HEK293 (cell line): ENCODE results near the gene ANKRD13A.
A peak's percentile ranks its signal among the peaks of the same experiment; 100 is the strongest.

Experiments used
- CTCF ChIA-PET: fragments of 350-600 bp; formaldehyde crosslinking; extraction: SDS; loops from one replicate; lab custom pipeline; 2021; ENCODE audit warnings: antibody characterized with exemption; lab: Yijun Ruan, JAX
- POLR2A ChIA-PET: fragments of 300-600 bp; formaldehyde crosslinking; extraction: SDS; loops from one replicate; lab custom pipeline; 2020; ENCODE audit warnings: antibody characterized with exemption, inconsistent platforms; lab: Yijun Ruan, JAX
- H3K27ac ChIP-seq: fragments of 200-500 bp; sonication (Bioruptor generic); 2 replicates; pipeline ENCODE4 v1.5.1; 2014; ENCODE audit warnings: low read depth, low read length, control low read depth, inconsistent platforms; ENCODE audit errors: extremely low read depth
- H3K36me3 ChIP-seq, 2 experiments: fragments of 200-500 bp in 1 of 2; sonication (Bioruptor generic) in 1 of 2; 1 replicate in 1 of 2; 2 replicates in 1 of 2; pipeline ENCODE4 v1.5.1; 2014 to 2017; ENCODE audit warnings: inconsistent platforms in 2 of 2, low read length in 2 of 2; ENCODE audit not compliant: control insufficient read depth in 2 of 2, insufficient read depth in 1 of 2
- H3K4me1 ChIP-seq: fragments of 200-500 bp; sonication (Bioruptor generic); 2 replicates; pipeline ENCODE4 v1.5.1; 2014; ENCODE audit warnings: mild to moderate bottlenecking, low read length, inconsistent platforms; ENCODE audit not compliant: control insufficient read depth, insufficient read depth
- H3K4me3 ChIP-seq: 2 replicates; pipeline ENCODE4 v1.5.1; 2011; ENCODE audit warnings: low read depth, mild to moderate bottlenecking, control low read depth, low read length, moderate library complexity
- H3K9me3 ChIP-seq: fragments of 200-500 bp; sonication (Bioruptor generic); 2 replicates; pipeline ENCODE4 v1.5.1; 2014; ENCODE audit warnings: low read depth, low read length, inconsistent platforms; ENCODE audit not compliant: control insufficient read depth, insufficient read depth
- GFI1B ChIP-seq: fragments of 450-650 bp; formaldehyde crosslinking; IDR thresholded peaks from 2 replicates; pipeline ENCODE4 v1.5.1; 2016; ENCODE audit warnings: missing biosample characterization, missing genetic modification characterization
- KLF9 ChIP-seq: fragments of 450-650 bp; formaldehyde crosslinking; IDR thresholded peaks from 2 replicates; pipeline ENCODE4 v1.5.1; 2016; ENCODE audit warnings: missing biosample characterization, missing genetic modification characterization, low read depth
- OSR2 ChIP-seq: fragments of 450-650 bp; formaldehyde crosslinking; IDR thresholded peaks from 2 replicates; pipeline ENCODE4 v1.5.1; 2016; ENCODE audit warnings: missing biosample characterization, missing genetic modification characterization
- ZBTB44 ChIP-seq: fragments of 450-650 bp; IDR thresholded peaks from 2 replicates; pipeline ENCODE4 v1.5.1; 2018; ENCODE audit warnings: missing biosample characterization, mild to moderate bottlenecking, missing genetic modification characterization
- ZBTB49 ChIP-seq: fragments of 450-650 bp; formaldehyde crosslinking; IDR thresholded peaks from 2 replicates; pipeline ENCODE4 v1.5.1; 2016; ENCODE audit warnings: missing biosample characterization, missing genetic modification characterization, low read depth
- ZFP37 ChIP-seq: fragments of 450-650 bp; formaldehyde crosslinking; IDR thresholded peaks from 2 replicates; pipeline ENCODE4 v1.5.1; 2016; ENCODE audit warnings: missing biosample characterization, missing genetic modification characterization
- ZNF202 ChIP-seq: fragments of 450-650 bp; formaldehyde crosslinking; IDR thresholded peaks from 2 replicates; pipeline ENCODE4 v1.5.1; 2016; ENCODE audit warnings: missing biosample characterization, missing genetic modification characterization, borderline replicate concordance
- ZNF211 ChIP-seq: fragments of 450-650 bp; formaldehyde crosslinking; IDR thresholded peaks from 2 replicates; pipeline ENCODE4 v1.5.1; 2016; ENCODE audit warnings: low read depth, missing biosample characterization, missing genetic modification characterization
- ZNF223 ChIP-seq: fragments of 450-650 bp; formaldehyde crosslinking; IDR thresholded peaks from 2 replicates; pipeline ENCODE4 v1.5.1; 2016; ENCODE audit warnings: missing biosample characterization, missing genetic modification characterization
- ZNF391 ChIP-seq: fragments of 450-650 bp; formaldehyde crosslinking; IDR thresholded peaks from 2 replicates; pipeline ENCODE4 v1.5.1; 2016; ENCODE audit warnings: low read depth, missing biosample characterization, missing genetic modification characterization, borderline replicate concordance
- ZNF423 ChIP-seq: fragments of 450-650 bp; formaldehyde crosslinking; IDR thresholded peaks from 2 replicates; pipeline ENCODE4 v1.5.1; 2016; ENCODE audit warnings: missing biosample characterization, missing genetic modification characterization
- ZNF514 ChIP-seq: fragments of 450-650 bp; formaldehyde crosslinking; IDR thresholded peaks from 2 replicates; pipeline ENCODE4 v1.5.1; 2016; ENCODE audit warnings: missing biosample characterization, missing genetic modification characterization
- ZNF560 ChIP-seq: fragments of 450-650 bp; formaldehyde crosslinking; IDR thresholded peaks from 2 replicates; pipeline ENCODE4 v1.5.1; 2017; ENCODE audit warnings: missing biosample characterization, missing genetic modification characterization, borderline replicate concordance
- ZNF626 ChIP-seq: fragments of 450-650 bp; sonication (Bioruptor Pico); formaldehyde crosslinking; IDR thresholded peaks from 2 replicates; pipeline ENCODE4 v1.5.1; 2018; ENCODE audit warnings: missing biosample characterization, missing genetic modification characterization, inconsistent platforms
- ZNF629 ChIP-seq: fragments of 450-650 bp; formaldehyde crosslinking; IDR thresholded peaks from 2 replicates; pipeline ENCODE4 v1.5.1; 2017; ENCODE audit warnings: missing biosample characterization, missing genetic modification characterization
- ZNF792 ChIP-seq: fragments of 450-650 bp; formaldehyde crosslinking; IDR thresholded peaks from 2 replicates; pipeline ENCODE4 v1.5.1; 2016; ENCODE audit warnings: missing biosample characterization, missing genetic modification characterization
- TF ChIP-seq, protein P1 (sequence below): fragments of 450-650 bp; formaldehyde crosslinking; conservative IDR thresholded peaks from 2 replicates; pipeline ENCODE4 v1.5.1; 2016; ENCODE audit warnings: low read depth, missing biosample characterization, missing genetic modification characterization
- TF ChIP-seq, protein P2 (sequence below): fragments of 450-650 bp; formaldehyde crosslinking; IDR thresholded peaks from 2 replicates; pipeline ENCODE4 v1.5.1; 2016; ENCODE audit warnings: missing biosample characterization, missing genetic modification characterization
- TF ChIP-seq, protein P3 (sequence below): fragments of 450-650 bp; formaldehyde crosslinking; IDR thresholded peaks from 2 replicates; pipeline ENCODE4 v1.5.1; 2016; ENCODE audit warnings: missing biosample characterization, missing genetic modification characterization
- TF ChIP-seq, protein P4 (sequence below): fragments of 450-650 bp; formaldehyde crosslinking; IDR thresholded peaks from 2 replicates; pipeline ENCODE4 v1.5.1; 2016; ENCODE audit warnings: missing biosample characterization, missing genetic modification characterization, borderline replicate concordance
- TF ChIP-seq, protein P5 (sequence below): fragments of 450-650 bp; formaldehyde crosslinking; IDR thresholded peaks from 2 replicates; pipeline ENCODE4 v1.5.1; 2017; ENCODE audit warnings: missing biosample characterization, missing genetic modification characterization

ANKRD13A gene

GRCh38 chr12:109996483-109996853 lies 2.8 kb upstream of the ANKRD13A start (continued):
- TF ChIP-seq, protein P1, sequence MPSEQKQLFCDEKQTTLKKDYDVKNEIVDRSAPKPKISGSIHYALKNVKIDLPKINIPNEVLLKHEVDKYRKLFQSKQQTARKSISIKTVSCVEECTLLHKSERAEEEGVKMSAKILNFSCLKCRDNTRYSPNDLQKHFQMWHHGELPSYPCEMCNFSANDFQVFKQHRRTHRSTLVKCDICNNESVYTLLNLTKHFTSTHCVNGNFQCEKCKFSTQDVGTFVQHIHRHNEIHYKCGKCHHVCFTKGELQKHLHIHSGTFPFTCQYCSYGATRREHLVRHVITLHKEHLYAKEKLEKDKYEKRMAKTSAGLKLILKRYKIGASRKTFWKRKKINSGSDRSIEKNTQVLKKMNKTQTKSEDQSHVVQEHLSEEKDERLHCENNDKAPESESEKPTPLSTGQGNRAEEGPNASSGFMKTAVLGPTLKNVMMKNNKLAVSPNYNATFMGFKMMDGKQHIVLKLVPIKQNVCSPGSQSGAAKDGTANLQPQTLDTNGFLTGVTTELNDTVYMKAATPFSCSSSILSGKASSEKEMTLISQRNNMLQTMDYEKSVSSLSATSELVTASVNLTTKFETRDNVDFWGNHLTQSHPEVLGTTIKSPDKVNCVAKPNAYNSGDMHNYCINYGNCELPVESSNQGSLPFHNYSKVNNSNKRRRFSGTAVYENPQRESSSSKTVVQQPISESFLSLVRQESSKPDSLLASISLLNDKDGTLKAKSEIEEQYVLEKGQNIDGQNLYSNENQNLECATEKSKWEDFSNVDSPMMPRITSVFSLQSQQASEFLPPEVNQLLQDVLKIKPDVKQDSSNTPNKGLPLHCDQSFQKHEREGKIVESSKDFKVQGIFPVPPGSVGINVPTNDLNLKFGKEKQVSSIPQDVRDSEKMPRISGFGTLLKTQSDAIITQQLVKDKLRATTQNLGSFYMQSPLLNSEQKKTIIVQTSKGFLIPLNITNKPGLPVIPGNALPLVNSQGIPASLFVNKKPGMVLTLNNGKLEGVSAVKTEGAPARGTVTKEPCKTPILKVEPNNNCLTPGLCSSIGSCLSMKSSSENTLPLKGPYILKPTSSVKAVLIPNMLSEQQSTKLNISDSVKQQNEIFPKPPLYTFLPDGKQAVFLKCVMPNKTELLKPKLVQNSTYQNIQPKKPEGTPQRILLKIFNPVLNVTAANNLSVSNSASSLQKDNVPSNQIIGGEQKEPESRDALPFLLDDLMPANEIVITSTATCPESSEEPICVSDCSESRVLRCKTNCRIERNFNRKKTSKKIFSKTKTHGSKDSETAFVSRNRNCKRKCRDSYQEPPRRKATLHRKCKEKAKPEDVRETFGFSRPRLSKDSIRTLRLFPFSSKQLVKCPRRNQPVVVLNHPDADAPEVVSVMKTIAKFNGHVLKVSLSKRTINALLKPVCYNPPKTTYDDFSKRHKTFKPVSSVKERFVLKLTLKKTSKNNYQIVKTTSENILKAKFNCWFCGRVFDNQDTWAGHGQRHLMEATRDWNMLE (tag by site-specific recombination) = peak; percentile 46; the same call in 1 of the 2 replicates
- no peak for TF ChIP-seq ZNF202
- TF ChIP-seq, protein P2, sequence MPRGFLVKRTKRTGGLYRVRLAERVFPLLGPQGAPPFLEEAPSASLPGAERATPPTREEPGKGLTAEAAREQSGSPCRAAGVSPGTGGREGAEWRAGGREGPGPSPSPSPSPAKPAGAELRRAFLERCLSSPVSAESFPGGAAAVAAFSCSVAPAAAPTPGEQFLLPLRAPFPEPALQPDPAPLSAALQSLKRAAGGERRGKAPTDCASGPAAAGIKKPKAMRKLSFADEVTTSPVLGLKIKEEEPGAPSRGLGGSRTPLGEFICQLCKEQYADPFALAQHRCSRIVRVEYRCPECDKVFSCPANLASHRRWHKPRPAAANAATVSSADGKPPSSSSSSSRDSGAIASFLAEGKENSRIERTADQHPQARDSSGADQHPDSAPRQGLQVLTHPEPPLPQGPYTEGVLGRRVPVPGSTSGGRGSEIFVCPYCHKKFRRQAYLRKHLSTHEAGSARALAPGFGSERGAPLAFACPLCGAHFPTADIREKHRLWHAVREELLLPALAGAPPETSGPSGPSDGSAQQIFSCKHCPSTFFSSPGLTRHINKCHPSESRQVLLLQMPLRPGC (tag by site-specific recombination) = no peak
- no peak for TF ChIP-seq ZFP37 (tag by site-specific recombination)
- TF ChIP-seq ZBTB44 = 0 out of 2 replicates have a peak, but pooled peaks have one; percentile 16

GRCh38 chr12:109997393-109997792 lies 1.8 kb upstream of the ANKRD13A start:
- Histone ChIP-seq H3K36me3 (no peaks in the 10 kb centered on the region; a peak in 1 of 3 replicates), H3K4me3 (no peak overlapping the region), H3K4me1 (no peaks in the 10 kb centered on the region), H3K27ac (no peak overlapping the region), H3K9me3 (no peaks in the 10 kb centered on the region)
- ChIA-PET POLR2A (interaction anchor here (2.4 kb wide), 1 partner anchor 14 kb away, joined by 7 read pairs; no protein-coding TSS in a partner anchor), CTCF (no interaction called here)
- TF ChIP-seq ZNF626 (tag by site-specific recombination) (no peak), ZNF514 (tag by site-specific recombination) (no peak), ZNF391 (tag by site-specific recombination) (no peak), ZNF629 (tag by site-specific recombination) (no peak), KLF9 (tag by site-specific recombination) (no peak), ZBTB49 (tag by site-specific recombination) (no peak), ZNF223 (no peak), ZNF560 (tag by site-specific recombination) (no peak), ZNF792 (tag by site-specific recombination) (no peak), GFI1B (tag by site-specific recombination) (no peak), ZNF423 (tag by site-specific recombination) (no peak), OSR2 (tag by site-specific recombination) (no peak), ZNF211 (tag by site-specific recombination) (no peak)
- TF ChIP-seq, protein P3, sequence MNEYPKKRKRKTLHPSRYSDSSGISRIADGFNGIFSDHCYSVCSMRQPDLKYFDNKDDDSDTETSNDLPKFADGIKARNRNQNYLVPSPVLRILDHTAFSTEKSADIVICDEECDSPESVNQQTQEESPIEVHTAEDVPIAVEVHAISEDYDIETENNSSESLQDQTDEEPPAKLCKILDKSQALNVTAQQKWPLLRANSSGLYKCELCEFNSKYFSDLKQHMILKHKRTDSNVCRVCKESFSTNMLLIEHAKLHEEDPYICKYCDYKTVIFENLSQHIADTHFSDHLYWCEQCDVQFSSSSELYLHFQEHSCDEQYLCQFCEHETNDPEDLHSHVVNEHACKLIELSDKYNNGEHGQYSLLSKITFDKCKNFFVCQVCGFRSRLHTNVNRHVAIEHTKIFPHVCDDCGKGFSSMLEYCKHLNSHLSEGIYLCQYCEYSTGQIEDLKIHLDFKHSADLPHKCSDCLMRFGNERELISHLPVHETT (tag by site-specific recombination) = no peak
- TF ChIP-seq, protein P4, sequence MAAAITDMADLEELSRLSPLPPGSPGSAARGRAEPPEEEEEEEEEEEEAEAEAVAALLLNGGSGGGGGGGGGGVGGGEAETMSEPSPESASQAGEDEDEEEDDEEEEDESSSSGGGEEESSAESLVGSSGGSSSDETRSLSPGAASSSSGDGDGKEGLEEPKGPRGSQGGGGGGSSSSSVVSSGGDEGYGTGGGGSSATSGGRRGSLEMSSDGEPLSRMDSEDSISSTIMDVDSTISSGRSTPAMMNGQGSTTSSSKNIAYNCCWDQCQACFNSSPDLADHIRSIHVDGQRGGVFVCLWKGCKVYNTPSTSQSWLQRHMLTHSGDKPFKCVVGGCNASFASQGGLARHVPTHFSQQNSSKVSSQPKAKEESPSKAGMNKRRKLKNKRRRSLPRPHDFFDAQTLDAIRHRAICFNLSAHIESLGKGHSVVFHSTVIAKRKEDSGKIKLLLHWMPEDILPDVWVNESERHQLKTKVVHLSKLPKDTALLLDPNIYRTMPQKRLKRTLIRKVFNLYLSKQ (tag by site-specific recombination) = no peak
- TF ChIP-seq, protein P5, sequence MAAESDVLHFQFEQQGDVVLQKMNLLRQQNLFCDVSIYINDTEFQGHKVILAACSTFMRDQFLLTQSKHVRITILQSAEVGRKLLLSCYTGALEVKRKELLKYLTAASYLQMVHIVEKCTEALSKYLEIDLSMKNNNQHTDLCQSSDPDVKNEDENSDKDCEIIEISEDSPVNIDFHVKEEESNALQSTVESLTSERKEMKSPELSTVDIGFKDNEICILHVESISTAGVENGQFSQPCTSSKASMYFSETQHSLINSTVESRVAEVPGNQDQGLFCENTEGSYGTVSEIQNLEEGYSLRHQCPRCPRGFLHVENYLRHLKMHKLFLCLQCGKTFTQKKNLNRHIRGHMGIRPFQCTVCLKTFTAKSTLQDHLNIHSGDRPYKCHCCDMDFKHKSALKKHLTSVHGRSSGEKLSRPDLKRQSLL (tag by site-specific recombination) = no peak
